Measurements from ENCODE around the gene CHMP2B. TPM values are rescaled to one million over a fixed set of nuclear protein-coding genes. Genes with fewer than 3 reads are reported as not detected.

The CHMP2B gene
- total RNA-seq, 1 experiment from 2014 or later, result 39.3 TPM

DNA sequence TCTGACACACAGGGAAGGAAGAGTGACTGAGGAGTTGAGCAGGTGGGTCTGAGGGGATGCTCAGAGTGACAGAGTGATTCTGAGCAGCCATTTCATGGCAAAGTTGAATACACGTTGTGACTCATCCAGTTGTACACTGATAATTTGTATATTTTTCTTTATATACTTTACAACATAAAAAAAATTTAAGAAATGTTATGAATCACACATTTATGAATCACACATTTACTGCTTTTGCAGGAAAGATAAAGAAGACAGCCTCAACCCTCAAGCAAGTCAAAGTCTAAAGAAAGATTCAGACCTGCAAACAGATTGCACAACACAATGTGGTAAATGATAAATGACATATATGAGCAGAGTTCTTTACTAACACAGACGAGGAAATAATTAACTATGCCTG, 21.0 kb upstream of the CHMP2B start:
- H3K9me3 Mint-ChIP-seq, result no peaks in the 10 kb centered on the region
- no CpG with 5 or more reads among the region's 2 CpGs for WGBS (ENCODE audit: extremely low coverage, insufficient read length, low lambda C conversion rate)
- no peaks in the 10 kb centered on the region for H3K27me3 Mint-ChIP-seq (ENCODE audit: low read depth)
- TF ChIP-seq, protein P1, sequence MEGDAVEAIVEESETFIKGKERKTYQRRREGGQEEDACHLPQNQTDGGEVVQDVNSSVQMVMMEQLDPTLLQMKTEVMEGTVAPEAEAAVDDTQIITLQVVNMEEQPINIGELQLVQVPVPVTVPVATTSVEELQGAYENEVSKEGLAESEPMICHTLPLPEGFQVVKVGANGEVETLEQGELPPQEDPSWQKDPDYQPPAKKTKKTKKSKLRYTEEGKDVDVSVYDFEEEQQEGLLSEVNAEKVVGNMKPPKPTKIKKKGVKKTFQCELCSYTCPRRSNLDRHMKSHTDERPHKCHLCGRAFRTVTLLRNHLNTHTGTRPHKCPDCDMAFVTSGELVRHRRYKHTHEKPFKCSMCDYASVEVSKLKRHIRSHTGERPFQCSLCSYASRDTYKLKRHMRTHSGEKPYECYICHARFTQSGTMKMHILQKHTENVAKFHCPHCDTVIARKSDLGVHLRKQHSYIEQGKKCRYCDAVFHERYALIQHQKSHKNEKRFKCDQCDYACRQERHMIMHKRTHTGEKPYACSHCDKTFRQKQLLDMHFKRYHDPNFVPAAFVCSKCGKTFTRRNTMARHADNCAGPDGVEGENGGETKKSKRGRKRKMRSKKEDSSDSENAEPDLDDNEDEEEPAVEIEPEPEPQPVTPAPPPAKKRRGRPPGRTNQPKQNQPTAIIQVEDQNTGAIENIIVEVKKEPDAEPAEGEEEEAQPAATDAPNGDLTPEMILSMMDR (conservative IDR thresholded peaks at IDR 0.05), result no peak
- H3K23me2 ChIP-seq (ENCODE audit: insufficient read length, low read depth, low read length, poor library complexity, severe bottlenecking), result no peaks in the 10 kb centered on the region
- no peak overlapping the region for H2BK120ac ChIP-seq (ENCODE audit: low read depth, low read length, poor library complexity, severe bottlenecking)
- H3K14ac ChIP-seq (ENCODE audit: insufficient read depth, low read length), result no peak overlapping the region
- H3K4me1 Mint-ChIP-seq, result peaks cover 5 to 8% of the 10 kb centered on the region in 2 experiments
- H4K8ac ChIP-seq (replicated peaks; ENCODE audit: insufficient read length, low read depth, low read length), result no peak overlapping the region
- DNase-seq, result no peak
- no peak overlapping the region for H3K23ac ChIP-seq (ENCODE audit: insufficient read length, low read depth, low read length)
- H4K5ac ChIP-seq (ENCODE audit: insufficient read length, low read depth, low read length), result no peak overlapping the region
- H3K27me3 ChIP-seq (ENCODE audit: insufficient read depth, low read length), result no peaks in the 10 kb centered on the region
- H3K9me3 ChIP-seq (ENCODE audit: control insufficient read depth, low read depth, low read length), result no peaks in the 10 kb centered on the region
- H3K18ac ChIP-seq (ENCODE audit: insufficient read length, low read depth, low read length), result no peak overlapping the region
- H2BK20ac ChIP-seq (ENCODE audit: low read depth, low read length, poor library complexity, severe bottlenecking), result no peak overlapping the region
- no peak overlapping the region for H3K27ac Mint-ChIP-seq
- no peak overlapping the region for H3K4me2 ChIP-seq (ENCODE audit: insufficient read depth, insufficient read length, low read length)
- no peaks in the 10 kb centered on the region for H3K4me1 ChIP-seq (ENCODE audit: insufficient read depth, low read length)
- H3K79me1 ChIP-seq (ENCODE audit: insufficient read depth, low read depth, low read length, poor library complexity, severe bottlenecking), result no peaks in the 10 kb centered on the region
- H4K91ac ChIP-seq (ENCODE audit: insufficient read length, low read depth, low read length), result no peak overlapping the region
- no peak overlapping the region for H2AK5ac ChIP-seq (ENCODE audit: insufficient read length, low read length)
- H2BK12ac ChIP-seq (ENCODE audit: insufficient read length, low read depth, low read length), result no peak overlapping the region
- no peak overlapping the region for H3K27ac ChIP-seq (ENCODE audit: insufficient read length, low read depth, low read length)
- no peak overlapping the region for H3K9ac ChIP-seq (ENCODE audit: extremely low read depth, insufficient read length, low read length)
- H3K56ac ChIP-seq (ENCODE audit: insufficient read length, low read depth, low read length), result no peak overlapping the region
- no peaks in the 10 kb centered on the region for H4K20me1 ChIP-seq (ENCODE audit: control insufficient read depth, insufficient read depth, insufficient read length)
- H3K4ac ChIP-seq (ENCODE audit: low read depth, low read length), result no peak overlapping the region
- no peaks in the 10 kb centered on the region for H3K36me3 Mint-ChIP-seq (ENCODE audit: insufficient read depth in 1 of 3, low read depth in 3 of 3)
- no peak overlapping the region for H2AFZ ChIP-seq (ENCODE audit: low read length)
- H3K4me3 Mint-ChIP-seq, result no peak overlapping the region
- H2BK15ac ChIP-seq (ENCODE audit: low read depth, low read length), result no peak overlapping the region
- H2BK5ac ChIP-seq (ENCODE audit: insufficient read length, low read length), result no peak overlapping the region
- H3T11ph ChIP-seq (ENCODE audit: low read length), result no peak overlapping the region
- no peaks in the 10 kb centered on the region for H3K79me2 ChIP-seq (ENCODE audit: insufficient read depth, low read length)
